Neutrophil (primary cell): Measurements from ENCODE around the gene FANCE.

ENCODE experiments used
- H3K27ac ChIP-seq: fragments of 200-600 bp; sonication (generic); 2 replicates; pipeline ENCODE4 v1.5.1; 2016; ENCODE audit warnings: mild to moderate bottlenecking, moderate library complexity
- H3K27me3 ChIP-seq: fragments of 200-600 bp; sonication (generic); 2 replicates; pipeline ENCODE4 v1.6.0; 2016; ENCODE audit warnings: mild to moderate bottlenecking
- H3K36me3 ChIP-seq: fragments of 200-600 bp; sonication (generic); 2 replicates; pipeline ENCODE4 v1.5.1; 2017
- H3K4me1 ChIP-seq, 2 experiments: fragments of 200-600 bp in 1 of 2; sonication (generic) in 1 of 2; 1 replicate in 1 of 2; 2 replicates in 1 of 2; pipeline versions ENCODE4 v1.5.1 to v1.6.1; 2013 to 2016; ENCODE audit warnings: low read depth in 1 of 2, low read length in 1 of 2, mild to moderate bottlenecking in 1 of 2, moderate library complexity in 1 of 2; ENCODE audit not compliant: control insufficient read depth in 1 of 2, insufficient read depth in 1 of 2
- H3K4me3 ChIP-seq, 2 experiments: fragments of 200-600 bp in 1 of 2; sonication (generic) in 1 of 2; 1 replicate in 1 of 2; 2 replicates in 1 of 2; pipeline ENCODE4 v1.5.1; 2013 to 2016; ENCODE audit warnings: low read depth in 1 of 2, low read length in 1 of 2, mild to moderate bottlenecking in 1 of 2, moderate library complexity in 1 of 2
- H3K9me3 ChIP-seq: fragments of 200-600 bp; sonication (generic); 2 replicates; pipeline ENCODE4 v1.5.1; 2016
- TF ChIP-seq, protein P1 (sequence below): fragments of 200-600 bp; sonication (generic); IDR thresholded peaks from 2 replicates; pipeline ENCODE4 v1.5.1; 2016; ENCODE audit warnings: antibody characterized with exemption

FANCE gene, protein sequence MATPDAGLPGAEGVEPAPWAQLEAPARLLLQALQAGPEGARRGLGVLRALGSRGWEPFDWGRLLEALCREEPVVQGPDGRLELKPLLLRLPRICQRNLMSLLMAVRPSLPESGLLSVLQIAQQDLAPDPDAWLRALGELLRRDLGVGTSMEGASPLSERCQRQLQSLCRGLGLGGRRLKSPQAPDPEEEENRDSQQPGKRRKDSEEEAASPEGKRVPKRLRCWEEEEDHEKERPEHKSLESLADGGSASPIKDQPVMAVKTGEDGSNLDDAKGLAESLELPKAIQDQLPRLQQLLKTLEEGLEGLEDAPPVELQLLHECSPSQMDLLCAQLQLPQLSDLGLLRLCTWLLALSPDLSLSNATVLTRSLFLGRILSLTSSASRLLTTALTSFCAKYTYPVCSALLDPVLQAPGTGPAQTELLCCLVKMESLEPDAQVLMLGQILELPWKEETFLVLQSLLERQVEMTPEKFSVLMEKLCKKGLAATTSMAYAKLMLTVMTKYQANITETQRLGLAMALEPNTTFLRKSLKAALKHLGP

GRCh38 chr6:35452183-35453090, at the start of gene FANCE:
TSS of gene FANCE (plus strand) at chr6:35452338. CDS start at chr6:35452546, 208 bp downstream.
- peaks cover 36 to 42% of the 10 kb centered on the region in 2 experiments for H3K4me1 ChIP-seq
- TF ChIP-seq, protein P1, sequence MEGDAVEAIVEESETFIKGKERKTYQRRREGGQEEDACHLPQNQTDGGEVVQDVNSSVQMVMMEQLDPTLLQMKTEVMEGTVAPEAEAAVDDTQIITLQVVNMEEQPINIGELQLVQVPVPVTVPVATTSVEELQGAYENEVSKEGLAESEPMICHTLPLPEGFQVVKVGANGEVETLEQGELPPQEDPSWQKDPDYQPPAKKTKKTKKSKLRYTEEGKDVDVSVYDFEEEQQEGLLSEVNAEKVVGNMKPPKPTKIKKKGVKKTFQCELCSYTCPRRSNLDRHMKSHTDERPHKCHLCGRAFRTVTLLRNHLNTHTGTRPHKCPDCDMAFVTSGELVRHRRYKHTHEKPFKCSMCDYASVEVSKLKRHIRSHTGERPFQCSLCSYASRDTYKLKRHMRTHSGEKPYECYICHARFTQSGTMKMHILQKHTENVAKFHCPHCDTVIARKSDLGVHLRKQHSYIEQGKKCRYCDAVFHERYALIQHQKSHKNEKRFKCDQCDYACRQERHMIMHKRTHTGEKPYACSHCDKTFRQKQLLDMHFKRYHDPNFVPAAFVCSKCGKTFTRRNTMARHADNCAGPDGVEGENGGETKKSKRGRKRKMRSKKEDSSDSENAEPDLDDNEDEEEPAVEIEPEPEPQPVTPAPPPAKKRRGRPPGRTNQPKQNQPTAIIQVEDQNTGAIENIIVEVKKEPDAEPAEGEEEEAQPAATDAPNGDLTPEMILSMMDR: peak; percentile 46
- H3K4me3 ChIP-seq: peak within 1 kb of the TSS; percentile 76 to 82
- peak within 1 kb of the TSS; percentile 59 for H3K27ac ChIP-seq
- H3K36me3 ChIP-seq: peaks cover 3% of the 10 kb centered on the region
- H3K27me3 ChIP-seq: no peaks in the 10 kb centered on the region
- no peaks in the 10 kb centered on the region for H3K9me3 ChIP-seq

DNA sequence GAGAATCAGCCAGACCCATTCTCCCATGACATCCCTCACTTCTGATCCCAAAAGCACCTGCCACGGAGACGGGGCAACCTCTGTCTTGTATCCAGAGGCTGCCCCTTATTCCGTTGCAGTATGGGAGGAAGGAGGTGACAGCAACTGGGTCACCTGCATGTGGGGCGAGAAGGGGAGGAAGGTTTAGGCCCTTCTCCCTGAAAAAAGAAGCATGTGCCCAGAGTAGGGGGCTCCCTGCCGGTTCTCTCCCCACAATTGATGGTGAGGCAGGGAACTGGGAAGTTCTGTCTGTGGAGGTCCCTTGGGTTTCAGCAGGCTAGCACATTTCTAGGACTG, 49.3 kb upstream of the FANCE start:
- no peaks in the 10 kb centered on the region for H3K4me1 ChIP-seq
- TF ChIP-seq, protein P1: no peak
- H3K36me3 ChIP-seq: no peaks in the 10 kb centered on the region
- H3K9me3 ChIP-seq: no peaks in the 10 kb centered on the region
- H3K4me3 ChIP-seq: no peak overlapping the region
- H3K27me3 ChIP-seq: no peaks in the 10 kb centered on the region
- no peak overlapping the region for H3K27ac ChIP-seq

- Histone ChIP-seq H3K4me1 (no peaks in the 10 kb centered on the region), H3K4me3 (no peak overlapping the region), H3K9me3 (no peaks in the 10 kb centered on the region), H3K36me3 (no peaks in the 10 kb centered on the region), H3K27me3 (no peaks in the 10 kb centered on the region), H3K27ac (no peak overlapping the region)
- TF ChIP-seq, protein P1: no peak
Observed at GRCh38 chr6:35403544-35404442, 48.3 kb upstream of the FANCE start.

DNA sequence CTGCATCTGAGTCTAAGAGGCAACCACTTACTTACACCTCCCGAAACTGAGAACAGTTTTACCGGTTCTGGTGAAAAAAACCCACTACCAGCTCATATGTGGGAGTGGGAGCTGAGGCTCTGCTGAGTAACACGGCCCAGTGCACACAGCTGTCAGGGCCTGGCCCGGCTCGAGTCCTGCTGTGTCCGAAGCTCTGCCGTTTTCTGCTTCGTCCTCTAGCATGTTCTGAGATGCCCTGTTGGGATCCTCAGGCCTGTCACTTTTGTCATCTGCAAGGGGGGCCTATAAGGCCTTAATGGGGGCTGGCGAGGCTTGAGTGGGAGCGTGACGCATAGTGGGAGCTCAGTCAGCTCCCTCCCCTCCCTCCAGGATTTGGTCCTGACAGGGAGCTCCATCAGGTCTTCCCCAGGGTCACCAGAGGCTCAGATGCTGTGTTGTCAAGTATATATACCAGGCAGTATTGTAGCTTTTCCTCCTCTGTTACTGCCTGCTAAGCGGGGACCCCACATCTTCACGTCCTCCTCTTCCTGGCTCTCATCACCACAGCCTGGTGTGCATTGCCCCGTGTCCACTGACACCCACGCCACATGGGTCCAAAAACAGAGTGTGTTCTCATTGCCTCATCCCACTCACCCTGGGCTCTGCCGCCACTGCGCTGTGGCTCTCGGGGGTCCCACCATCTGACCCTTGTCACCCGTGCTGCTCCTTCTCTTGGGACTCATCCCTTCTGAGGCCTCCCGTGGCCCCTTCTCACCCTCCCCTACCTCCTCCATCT, 45.2 kb upstream of the FANCE start:
- Histone ChIP-seq H3K27ac (no peak overlapping the region), H3K9me3 (no peaks in the 10 kb centered on the region), H3K4me1 (peaks cover 7 to 9% of the 10 kb centered on the region in 2 experiments), H3K27me3 (no peaks in the 10 kb centered on the region), H3K4me3 (no peak overlapping the region), H3K36me3 (peaks cover under 1% of the 10 kb centered on the region)
- TF ChIP-seq, protein P1: no peak
